ENCODE measurements around the gene NPEPPS.
"Not testable (repeated sequence)": the region's sequence is repeated elsewhere in the genome, so short reads cannot be mapped to it uniquely, and the experiment has no call there.

- TF ChIP-seq ZBTB8A (CRISPR knock-in tag; IDR thresholded peaks at IDR 0.05; ENCODE audit: borderline replicate concordance, low read depth); ZNF3 (CRISPR knock-in tag; IDR thresholded peaks at IDR 0.05); CCAR2 (optimal IDR thresholded peaks at IDR 0.05; ENCODE audit: low read depth, low read length): not testable (repeated sequence)
- TF ChIP-seq, protein P1, sequence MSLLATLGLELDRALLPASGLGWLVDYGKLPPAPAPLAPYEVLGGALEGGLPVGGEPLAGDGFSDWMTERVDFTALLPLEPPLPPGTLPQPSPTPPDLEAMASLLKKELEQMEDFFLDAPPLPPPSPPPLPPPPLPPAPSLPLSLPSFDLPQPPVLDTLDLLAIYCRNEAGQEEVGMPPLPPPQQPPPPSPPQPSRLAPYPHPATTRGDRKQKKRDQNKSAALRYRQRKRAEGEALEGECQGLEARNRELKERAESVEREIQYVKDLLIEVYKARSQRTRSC (CRISPR knock-in tag; IDR thresholded peaks at IDR 0.05; ENCODE audit: low read depth), result not testable (repeated sequence)
Observed at GRCh38 chr17:47519365-47519764, 11.5 kb upstream of the NPEPPS start.
